ENCODE data around the gene SPATA7. TPM values are rescaled to one million over a fixed set of nuclear protein-coding genes. Genes with fewer than 3 reads are reported as not detected.

SPATA7 gene
- 13.4 and 16.1 TPM in 2 replicates for total RNA-seq

DNA sequence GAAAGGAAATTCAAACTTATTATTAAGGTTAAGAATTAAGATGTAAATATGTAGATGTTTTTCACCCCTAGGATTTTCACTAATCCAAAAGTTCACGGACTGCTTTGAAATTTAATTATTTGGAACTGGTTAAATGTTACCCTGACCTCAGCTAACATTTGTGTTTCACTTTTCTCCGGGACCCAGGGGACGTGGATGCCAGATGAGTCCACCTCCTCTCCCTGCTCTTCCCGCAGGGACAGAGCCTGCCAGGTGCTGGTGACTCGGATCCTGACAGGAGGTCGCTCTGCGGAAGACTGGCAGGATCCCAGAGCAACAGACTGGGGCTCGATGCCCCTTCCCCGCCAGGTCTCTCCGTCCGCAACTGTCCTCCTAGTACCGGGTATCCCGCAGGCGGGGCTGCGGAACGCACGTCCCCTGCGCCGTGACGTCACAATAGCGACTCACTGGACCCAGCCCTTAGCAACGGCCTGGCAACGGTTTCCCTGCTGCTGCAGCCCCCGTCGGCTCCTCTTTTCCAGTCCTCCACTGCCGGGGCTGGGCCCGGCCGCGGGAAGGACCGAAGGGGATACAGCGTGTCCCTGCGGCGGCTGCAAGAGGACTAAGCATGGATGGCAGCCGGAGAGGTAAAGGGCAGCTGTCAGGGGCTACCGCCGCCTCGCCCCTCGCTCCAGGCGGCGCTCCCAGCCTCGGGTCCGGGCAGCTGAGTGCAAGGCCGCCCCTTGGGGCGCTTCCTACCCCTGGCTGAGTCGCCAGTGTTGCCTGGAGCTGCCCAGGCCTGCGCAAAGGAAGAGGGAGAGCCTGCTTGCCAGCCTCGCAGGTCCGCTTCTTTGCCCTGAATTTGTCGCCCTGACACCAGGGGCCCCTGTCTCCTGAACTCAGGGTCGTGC lies at the start of gene SPATA7:
Gene SPATA7, plus strand, starts transcription at position 446 of the 890 bp plus-strand sequence. Its CDS starts 162 bp downstream, at position 608.

Other genes starting within 250 kb of the SPATA7 start
- gene KCNK10, start 62.4 kb upstream of the SPATA7 start, total RNA-seq: not detected in 2 replicates
- 33.8 and 42.7 TPM in 2 replicates for gene PTPN21, start 169.3 kb downstream of the SPATA7 start, total RNA-seq
- 57.7 and 66.5 TPM in 2 replicates for gene ZC3H14, start 177.4 kb downstream of the SPATA7 start, total RNA-seq

All from placental epithelial cell (primary cell).